Stimulated activated CD8-positive, alpha-beta memory T cell treated with anti-CD3 and anti-CD28 coated beads, Interleukin-7, amount 100 ng/mL, for 4 hours (primary cell): Measurements from ENCODE around the gene EIF3I.
A peak's percentile ranks its signal among the peaks of the same experiment; 100 is the strongest.

Source experiments
- DNase-seq, 2 donors: peaks; one replicate each; pipeline ENCODE4 v3.0.0-alpha.2; 2020; ENCODE audit warnings: low read depth in 2 of 2

The EIF3I gene

DNA sequence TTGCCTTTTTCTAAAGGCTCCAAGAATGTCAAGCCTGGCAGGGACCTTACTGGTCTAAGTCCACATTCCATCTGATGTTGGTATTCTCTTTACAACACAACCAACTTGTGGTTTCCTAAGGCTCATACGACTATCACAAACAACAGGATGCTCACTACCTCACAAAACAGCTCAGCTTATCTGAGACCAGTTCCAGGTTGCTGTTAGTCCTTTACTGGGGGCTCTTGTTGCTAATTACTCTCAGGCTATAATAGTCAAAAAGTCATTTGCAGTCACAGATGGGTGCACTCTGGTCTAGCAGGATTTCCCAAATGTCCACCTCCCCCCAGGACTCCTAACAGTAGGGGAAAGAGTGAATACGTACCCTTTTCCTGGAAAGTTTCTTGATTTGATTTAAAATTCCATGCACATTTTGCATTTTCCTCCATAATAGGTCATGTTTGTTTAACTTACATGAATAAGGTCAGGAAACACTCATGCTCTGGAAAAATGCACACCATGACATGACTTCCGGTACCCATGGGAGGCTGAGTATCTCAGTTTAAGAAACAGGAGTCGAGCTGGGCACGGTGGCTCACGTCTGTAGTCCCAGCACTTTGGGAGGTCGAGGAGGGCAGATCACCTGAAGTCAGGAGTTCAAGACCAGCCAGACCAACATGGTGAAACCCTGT lies 44.8 kb downstream of the EIF3I start:
- no peak for DNase-seq

DNA sequence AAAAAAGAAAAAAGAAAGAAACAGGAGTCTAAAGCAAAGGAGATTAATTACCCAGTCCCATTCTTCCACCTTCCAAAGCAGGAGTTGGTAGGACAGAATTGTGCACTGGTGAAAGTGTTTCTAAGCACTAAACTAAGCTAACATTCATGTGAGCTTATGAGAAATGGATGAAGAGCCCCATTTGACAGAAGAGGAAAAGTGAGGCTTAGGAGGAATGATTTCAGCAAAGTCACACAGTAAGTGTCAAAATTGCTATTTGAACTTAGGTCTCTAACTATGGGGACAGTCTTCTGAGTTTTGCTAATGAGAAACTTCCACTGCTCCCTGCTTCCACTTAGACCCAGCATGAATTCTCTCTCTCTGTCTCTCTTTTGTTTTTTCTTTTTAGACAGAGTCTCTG lies 47.5 kb downstream of the EIF3I start:
- DNase-seq: no peak

DNA sequence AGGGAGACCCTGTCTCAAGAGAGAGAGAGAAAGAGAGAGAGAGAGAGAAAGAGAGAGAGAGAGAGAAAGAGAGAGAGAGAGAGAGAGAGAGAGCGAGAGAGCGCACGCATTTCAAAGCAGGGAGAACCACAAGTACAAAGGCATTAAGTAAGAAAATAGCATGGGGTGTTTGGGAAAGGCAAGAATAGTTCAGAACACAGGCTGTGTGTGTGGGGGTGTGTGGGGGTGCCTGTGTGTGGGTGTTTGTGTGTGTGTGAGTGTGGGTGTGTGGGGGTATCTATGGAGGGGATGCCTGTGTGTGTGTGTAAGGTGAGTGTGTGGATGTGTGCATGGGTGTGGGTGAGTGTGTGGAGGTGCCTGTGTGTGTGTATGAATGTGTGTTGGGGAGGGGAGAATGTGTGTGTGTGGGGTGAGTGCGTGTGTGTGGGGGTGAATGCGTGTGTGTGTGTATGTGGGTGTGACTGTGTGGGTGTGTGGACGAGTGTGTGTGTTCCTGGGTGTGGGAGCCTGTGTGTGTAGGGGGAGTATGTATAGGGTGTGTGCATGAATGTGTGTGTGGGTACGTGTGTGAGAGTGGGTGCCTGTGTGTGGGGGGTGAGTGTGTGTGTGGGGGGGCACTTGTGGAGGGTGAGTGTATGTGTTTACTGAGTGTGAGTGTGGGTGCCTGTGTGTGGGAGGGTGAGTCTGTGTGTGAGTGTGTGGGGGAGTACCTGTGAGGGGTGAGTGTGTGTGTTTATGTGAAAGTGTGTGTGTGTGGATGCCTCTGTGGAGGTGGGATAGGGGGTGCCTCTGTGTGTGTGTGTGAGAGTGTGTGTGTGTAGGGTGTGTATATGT lies 50.6 kb downstream of the EIF3I start:
- no peak for DNase-seq

DNA sequence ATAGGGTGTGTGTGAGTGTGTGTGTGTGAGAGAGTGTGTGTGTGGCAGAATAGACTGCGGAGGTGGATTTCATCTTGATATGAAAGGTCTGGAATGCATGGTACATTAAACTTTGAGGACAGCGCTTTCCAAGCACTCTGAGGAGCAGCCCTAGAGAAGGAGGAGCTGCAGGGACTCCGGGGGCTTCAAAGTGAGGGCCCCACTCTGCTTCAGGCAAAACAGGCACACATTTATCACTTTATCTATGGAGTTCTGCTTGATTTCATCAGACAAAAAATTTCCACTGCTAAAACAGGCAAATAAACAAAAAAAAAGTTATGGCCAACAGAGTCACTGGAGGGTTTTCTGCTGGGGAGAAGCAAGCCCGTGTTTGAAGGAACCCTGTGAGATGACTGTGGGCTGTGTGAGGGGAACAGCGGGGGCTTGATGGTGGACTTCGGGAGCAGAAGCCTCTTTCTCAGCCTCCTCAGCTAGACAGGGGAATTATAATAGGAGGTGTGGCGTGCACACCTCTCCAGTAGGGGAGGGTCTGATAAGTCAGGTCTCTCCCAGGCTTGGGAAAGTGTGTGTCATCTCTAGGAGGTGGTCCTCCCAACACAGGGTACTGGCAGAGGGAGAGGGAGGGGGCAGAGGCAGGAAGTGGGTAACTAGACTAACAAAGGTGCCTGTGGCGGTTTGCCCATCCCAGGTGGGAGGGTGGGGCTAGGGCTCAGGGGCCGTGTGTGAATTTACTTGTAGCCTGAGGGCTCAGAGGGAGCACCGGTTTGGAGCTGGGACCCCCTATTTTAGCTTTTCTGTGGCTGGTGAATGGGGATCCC lies 51.4 kb downstream of the EIF3I start:
- DNase-seq: peak; percentile 83 to 91

DNA sequence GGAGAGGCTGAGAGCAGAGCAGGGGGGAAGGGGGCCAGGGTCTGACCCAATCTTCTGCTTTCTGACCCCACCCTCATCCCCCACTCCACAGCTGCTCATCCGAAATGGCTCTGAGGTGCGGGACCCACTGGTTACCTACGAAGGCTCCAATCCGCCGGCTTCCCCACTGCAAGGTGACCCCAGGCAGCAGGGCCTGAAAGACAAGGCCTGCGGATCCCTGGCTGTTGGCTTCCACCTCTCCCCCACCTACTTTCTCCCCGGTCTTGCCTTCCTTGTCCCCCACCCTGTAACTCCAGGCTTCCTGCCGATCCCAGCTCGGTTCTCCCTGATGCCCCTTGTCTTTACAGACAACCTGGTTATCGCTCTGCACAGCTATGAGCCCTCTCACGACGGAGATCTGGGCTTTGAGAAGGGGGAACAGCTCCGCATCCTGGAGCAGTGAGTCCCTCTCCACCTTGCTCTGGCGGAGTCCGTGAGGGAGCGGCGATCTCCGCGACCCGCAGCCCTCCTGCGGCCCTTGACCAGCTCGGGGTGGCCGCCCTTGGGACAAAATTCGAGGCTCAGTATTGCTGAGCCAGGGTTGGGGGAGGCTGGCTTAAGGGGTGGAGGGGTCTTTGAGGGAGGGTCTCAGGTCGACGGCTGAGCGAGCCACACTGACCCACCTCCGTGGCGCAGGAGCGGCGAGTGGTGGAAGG lies 52.6 kb downstream of the EIF3I start:
- DNase-seq: no peak

DNA sequence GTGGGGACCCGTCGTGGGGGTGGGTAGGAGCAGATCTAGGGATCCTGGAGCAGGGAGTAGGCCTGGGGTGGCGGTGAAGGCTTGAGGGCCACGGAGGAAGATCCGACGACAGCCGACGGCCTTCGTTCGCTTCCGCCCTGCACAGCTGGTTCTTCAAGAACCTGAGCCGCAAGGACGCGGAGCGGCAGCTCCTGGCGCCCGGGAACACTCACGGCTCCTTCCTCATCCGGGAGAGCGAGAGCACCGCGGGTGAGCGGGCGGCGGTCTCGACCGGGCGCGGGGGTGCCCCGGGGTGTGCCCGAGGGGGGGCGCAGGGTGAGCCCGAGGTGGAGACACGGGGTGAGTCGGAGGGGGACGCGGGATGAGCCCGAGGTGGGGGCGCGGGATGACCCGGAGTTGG lies 53.2 kb downstream of the EIF3I start:
- DNase-seq: no peak

DNA sequence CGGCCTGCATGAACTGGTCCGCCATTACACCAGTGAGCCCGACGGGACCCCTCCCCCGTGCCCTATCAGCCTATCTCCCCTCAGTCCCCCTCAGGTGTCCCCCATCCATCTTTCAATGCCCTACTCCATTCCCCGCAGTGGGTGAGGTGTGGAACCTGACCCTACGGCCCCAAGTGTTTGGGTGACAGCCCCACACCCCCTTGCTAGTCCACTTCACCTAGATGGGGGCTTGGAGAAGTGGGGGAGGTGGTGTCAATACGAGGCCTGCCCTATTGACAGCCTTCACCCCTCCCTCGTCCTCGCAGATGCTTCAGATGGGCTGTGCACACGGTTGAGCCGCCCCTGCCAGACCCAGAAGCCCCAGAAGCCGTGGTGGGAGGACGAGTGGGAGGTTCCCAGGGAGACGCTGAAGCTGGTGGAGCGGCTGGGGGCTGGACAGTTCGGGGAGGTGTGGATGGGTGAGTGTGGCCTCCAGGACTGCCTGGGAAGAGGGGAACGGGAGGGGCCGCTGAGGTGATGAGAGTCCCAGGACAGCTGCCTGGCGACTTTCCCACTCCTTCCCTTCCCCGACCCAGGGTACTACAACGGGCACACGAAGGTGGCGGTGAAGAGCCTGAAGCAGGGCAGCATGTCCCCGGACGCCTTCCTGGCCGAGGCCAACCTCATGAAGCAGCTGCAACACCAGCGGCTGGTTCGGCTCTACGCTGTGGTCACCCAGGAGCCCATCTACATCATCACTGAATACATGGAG lies 54.0 kb downstream of the EIF3I start:
- no peak for DNase-seq
